Neuronal stem cell (in vitro differentiated cells): Measurements from ENCODE around the gene NPR2.

Experiments
- DNase-seq: peaks from one replicate; pipeline ENCODE4 v3.0.0-alpha.2; 2013; ENCODE audit warnings: low spot score
- H2AFZ ChIP-seq: one replicate; pipeline ENCODE4 v1.6.1; 2013; ENCODE audit warnings: mild to moderate bottlenecking, low read length, inconsistent platforms
- H2AK5ac ChIP-seq: 2 replicates; pipeline ENCODE4 v1.6.1; 2013; ENCODE audit warnings: low read depth, mild to moderate bottlenecking, inconsistent platforms, low read length, moderate library complexity, mixed read lengths
- H2BK120ac ChIP-seq: 2 replicates; pipeline ENCODE4 v1.6.1; 2013; ENCODE audit warnings: low read depth, mild to moderate bottlenecking, inconsistent platforms, low read length, moderate library complexity, mixed read lengths
- H2BK12ac ChIP-seq: one replicate; pipeline ENCODE4 v1.6.1; 2013; ENCODE audit warnings: low read length, inconsistent platforms
- H2BK15ac ChIP-seq: 2 replicates; pipeline ENCODE4 v1.6.1; 2013; ENCODE audit warnings: mild to moderate bottlenecking, low read length, inconsistent platforms, mixed read lengths
- H2BK5ac ChIP-seq: one replicate; pipeline ENCODE4 v1.6.1; 2013; ENCODE audit warnings: inconsistent platforms, mild to moderate bottlenecking, low read length, moderate library complexity
- H3K14ac ChIP-seq: one replicate; pipeline ENCODE4 v1.6.1; 2013; ENCODE audit warnings: low read length, inconsistent platforms
- H3K18ac ChIP-seq: 2 replicates; pipeline ENCODE4 v1.6.1; 2013; ENCODE audit warnings: low read length, inconsistent platforms
- H3K23ac ChIP-seq: 2 replicates; pipeline ENCODE4 v1.6.1; 2013; ENCODE audit warnings: low read depth, mild to moderate bottlenecking, mixed read lengths, low read length, inconsistent platforms; ENCODE audit not compliant: poor library complexity
- H3K27ac ChIP-seq: replicated peaks from 3 replicates; pipeline ENCODE4 v1.5.1; 2013; ENCODE audit warnings: low read length, inconsistent platforms
- H3K27me3 ChIP-seq, 3 experiments: 2 replicates each; pipeline ENCODE4 v1.6.1; 2013; ENCODE audit warnings: low read length in 3 of 3, mild to moderate bottlenecking in 2 of 3, inconsistent platforms in 1 of 3, low read depth in 1 of 3, mixed read lengths in 1 of 3, moderate library complexity in 1 of 3; ENCODE audit not compliant: control insufficient read depth in 3 of 3, insufficient read depth in 3 of 3
- H3K36me3 ChIP-seq, 2 donors: replicated peaks in 1 of 2; 2 replicates each; pipeline ENCODE4 v1.6.1; 2013; ENCODE audit warnings: low read length in 2 of 2; ENCODE audit not compliant: control insufficient read depth in 2 of 2, insufficient read depth in 2 of 2
- H3K4ac ChIP-seq: 2 replicates; pipeline ENCODE4 v1.6.1; 2013; ENCODE audit warnings: inconsistent platforms, mild to moderate bottlenecking, low read length, moderate library complexity
- H3K4me1 ChIP-seq, 2 donors: 1 replicate in 1 of 2; 2 replicates in 1 of 2; pipeline ENCODE4 v1.6.1; 2013; ENCODE audit warnings: low read length in 2 of 2, low read depth in 1 of 2; ENCODE audit not compliant: control insufficient read depth in 2 of 2, insufficient read depth in 1 of 2
- H3K4me2 ChIP-seq: one replicate; pipeline ENCODE4 v1.6.1; 2013; ENCODE audit warnings: mild to moderate bottlenecking, low read length, inconsistent platforms; ENCODE audit not compliant: insufficient read depth, poor library complexity, severe bottlenecking
- H3K4me3 ChIP-seq, 2 donors: 2 replicates each; pipeline ENCODE4 v1.5.1; 2013; ENCODE audit warnings: low read length in 2 of 2, mild to moderate bottlenecking in 2 of 2, inconsistent platforms in 1 of 2, moderate library complexity in 1 of 2
- H3K79me1 ChIP-seq: one replicate; pipeline ENCODE4 v1.6.1; 2013; ENCODE audit warnings: low read depth, mild to moderate bottlenecking, inconsistent platforms, low read length, moderate library complexity
- H3K9ac ChIP-seq: one replicate; pipeline ENCODE4 v1.6.1; 2013; ENCODE audit warnings: mild to moderate bottlenecking, low read depth, low read length, inconsistent platforms; ENCODE audit not compliant: poor library complexity
- H3K9me3 ChIP-seq, 2 donors: replicated peaks in 1 of 2; 2 replicates each; pipeline versions ENCODE3 to v1.6.1; 2013; ENCODE audit warnings: low read length in 2 of 2, mild to moderate bottlenecking in 2 of 2, inconsistent platforms in 1 of 2, low read depth in 1 of 2, mixed read lengths in 1 of 2, moderate library complexity in 1 of 2; ENCODE audit not compliant: control insufficient read depth in 2 of 2, insufficient read depth in 1 of 2
- H4K8ac ChIP-seq: one replicate; pipeline ENCODE4 v1.6.1; 2013; ENCODE audit warnings: low read depth, mild to moderate bottlenecking, inconsistent platforms, low read length, moderate library complexity
- H4K91ac ChIP-seq: one replicate; pipeline ENCODE4 v1.6.1; 2013; ENCODE audit warnings: low read length, low read depth, mild to moderate bottlenecking, inconsistent platforms; ENCODE audit not compliant: poor library complexity
- WGBS, 2 donors: extraction: QIAGEN DNeasy Blood & Tissue Kit; methylation state at CpG; one replicate each; pipeline ENCODE4 v1.1.7; 2013; ENCODE audit warnings: missing lambda C conversion rate in 2 of 2, mixed read lengths in 1 of 2; ENCODE audit not compliant: insufficient read length in 2 of 2, insufficient replicate concordance in 1 of 2; ENCODE audit errors: extremely low coverage in 2 of 2; 5-methylcytosine and 5-hydroxymethylcytosine counted together

The NPR2 gene

DNA sequence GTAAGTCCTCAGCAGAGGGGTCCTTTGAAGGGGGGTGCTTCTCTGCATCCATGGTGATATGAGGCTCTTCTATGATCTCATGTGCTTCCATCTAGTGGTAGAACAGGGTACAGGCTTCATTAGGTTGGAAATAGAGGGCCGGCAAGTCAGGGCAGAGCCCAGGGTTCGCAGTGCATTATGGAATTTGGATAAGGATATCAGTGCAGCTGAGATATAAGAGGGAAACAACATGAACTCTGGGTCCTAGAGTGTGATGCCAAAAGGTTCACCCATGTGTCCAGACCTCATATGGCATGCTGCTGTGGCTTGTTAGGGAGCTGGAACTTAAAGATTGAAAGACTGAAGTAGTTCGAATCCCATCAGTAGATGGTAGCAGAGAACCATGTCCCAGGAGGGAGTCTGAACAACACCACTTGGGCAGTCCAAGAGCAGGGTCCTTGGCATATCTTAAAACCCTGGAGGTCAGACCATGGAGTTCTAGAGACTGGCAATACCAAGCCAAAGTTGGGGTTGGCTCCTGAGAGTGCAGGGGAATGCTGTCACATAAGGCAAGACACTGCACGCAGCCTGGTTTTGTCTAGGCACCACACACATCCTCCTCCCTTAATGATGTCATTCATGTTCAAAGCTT, 34.8 kb downstream of the NPR2 start:
- no CpG with 5 or more reads among the region's 4 CpGs for WGBS, 2 donors
- Histone ChIP-seq H3K9me3 (no peaks in the 10 kb centered on the region), H3K4me3 (no peak overlapping the region), H3K18ac (no peak overlapping the region), H2AK5ac (no peak overlapping the region), H2AFZ (peak overlapping the region; percentile 64), H3K14ac (no peak overlapping the region), H3K79me1 (peaks cover 1% of the 10 kb centered on the region), H2BK120ac (no peak overlapping the region), H2BK5ac (no peak overlapping the region), H3K4me1 (peaks cover 5 to 11% of the 10 kb centered on the region in 2 donors), H2BK12ac (no peak overlapping the region), H4K91ac (no peak overlapping the region), H3K27ac (no peak overlapping the region), H3K4me2 (no peak overlapping the region), H3K36me3 (no peaks in the 10 kb centered on the region), H3K9ac (no peak overlapping the region), H3K23ac (no peak overlapping the region), H3K27me3 (no peaks in the 10 kb centered on the region), H4K8ac (no peak overlapping the region), H3K4ac (no peak overlapping the region), H2BK15ac (no peak overlapping the region)
- DNase-seq: peak; percentile 33

DNA sequence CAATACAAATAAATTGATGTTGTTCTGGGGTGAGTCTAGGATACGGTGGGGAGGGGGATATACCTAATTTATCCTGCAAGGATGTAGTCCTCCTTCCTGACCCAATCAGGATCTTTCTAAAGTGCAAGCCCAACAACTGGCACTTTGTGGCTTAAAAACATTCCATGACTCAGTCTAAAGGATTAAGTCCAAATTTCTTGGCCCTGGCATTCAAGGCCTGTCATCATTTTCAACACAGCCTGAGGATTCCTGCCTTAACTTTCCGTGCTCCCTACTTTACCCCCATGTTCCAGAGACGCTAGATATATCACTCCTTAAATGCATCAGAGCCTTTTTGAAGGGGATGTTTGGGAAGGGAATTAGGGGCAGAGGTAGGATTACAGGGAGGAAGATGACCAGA, 36.1 kb downstream of the NPR2 start:
- Histone ChIP-seq H3K4me2 (no peak overlapping the region), H3K27ac (no peak overlapping the region), H2BK120ac (no peak overlapping the region), H3K18ac (no peak overlapping the region), H3K9me3 (no peaks in the 10 kb centered on the region), H4K91ac (no peak overlapping the region), H3K23ac (no peak overlapping the region), H3K4me3 (no peak overlapping the region), H2BK15ac (no peak overlapping the region), H2BK5ac (no peak overlapping the region), H3K4ac (no peak overlapping the region), H3K14ac (no peak overlapping the region), H2BK12ac (no peak overlapping the region), H2AK5ac (no peak overlapping the region), H3K4me1 (peaks cover 5 to 10% of the 10 kb centered on the region in 2 donors), H3K9ac (no peak overlapping the region), H2AFZ (no peak overlapping the region), H4K8ac (no peak overlapping the region), H3K27me3 (no peaks in the 10 kb centered on the region), H3K79me1 (peaks cover 1% of the 10 kb centered on the region), H3K36me3 (no peaks in the 10 kb centered on the region)
- DNase-seq: no peak
- no CpG with 5 or more reads among the region's 3 CpGs for WGBS, 2 donors

- H2BK5ac ChIP-seq: no peak within 1 kb of the TSS
- H3K79me1 ChIP-seq: peaks cover 1% of the 10 kb centered on the region
- peak within 1 kb of the TSS; percentile 84 for H2AFZ ChIP-seq
- H2BK120ac ChIP-seq: no peak within 1 kb of the TSS
- no peak within 1 kb of the TSS for H3K14ac ChIP-seq
- peak within 1 kb of the TSS; percentile 95 for H3K18ac ChIP-seq
- H4K91ac ChIP-seq: no peak within 1 kb of the TSS
- H3K4me1 ChIP-seq: peaks cover 5 to 10% of the 10 kb centered on the region in 2 donors
- no peak within 1 kb of the TSS for H2BK15ac ChIP-seq
- H3K36me3 ChIP-seq: peaks cover 0 to under 1% of the 10 kb centered on the region in 2 donors
- no peaks in the 10 kb centered on the region for H3K27me3 ChIP-seq
- no peaks in the 10 kb centered on the region for H3K9me3 ChIP-seq
- no peak within 1 kb of the TSS for H2BK12ac ChIP-seq
- H3K4me2 ChIP-seq: peak within 1 kb of the TSS; percentile 91
- no peak within 1 kb of the TSS for H3K23ac ChIP-seq
- H3K4ac ChIP-seq: no peak within 1 kb of the TSS
- peak within 1 kb of the TSS; percentile 83 for H3K9ac ChIP-seq
- peak; percentile 77 for DNase-seq
- WGBS, 2 donors: no CpG with 5 or more reads among the region's 21 CpGs
- no peak within 1 kb of the TSS for H2AK5ac ChIP-seq
- peak within 1 kb of the TSS; percentile 60 to 86 for H3K4me3 ChIP-seq
- H4K8ac ChIP-seq: no peak within 1 kb of the TSS
- H3K27ac ChIP-seq: peak within 1 kb of the TSS; percentile 93
Measured at GRCh38 chr9:35828716-35829083, 37.3 kb downstream of the NPR2 start, which contains the start of gene FAM221B. FAM221B (minus strand) TSS chr9:35828732; CDS start chr9:35826161, 2,571 bp downstream.

- Histone ChIP-seq H3K9ac (peak within 1 kb of the TSS; percentile 83), H4K8ac (peak within 1 kb of the TSS; percentile 33), H3K27me3 (no peaks in the 10 kb centered on the region), H3K79me1 (peaks cover 1% of the 10 kb centered on the region), H3K4me1 (peaks cover 5 to 10% of the 10 kb centered on the region in 2 donors), H2AK5ac (no peak within 1 kb of the TSS), H3K4me2 (peak within 1 kb of the TSS; percentile 91), H3K23ac (peak within 1 kb of the TSS; percentile 18), H4K91ac (no peak within 1 kb of the TSS), H2AFZ (peak within 1 kb of the TSS; percentile 84), H3K27ac (peak within 1 kb of the TSS; percentile 93), H3K4ac (no peak within 1 kb of the TSS), H3K36me3 (peaks cover 1 to 2% of the 10 kb centered on the region in 2 donors), H3K14ac (no peak within 1 kb of the TSS), H2BK15ac (no peak within 1 kb of the TSS), H3K4me3 (peak within 1 kb of the TSS; percentile 60 to 86), H3K18ac (peak within 1 kb of the TSS; percentile 95), H2BK5ac (no peak within 1 kb of the TSS), H3K9me3 (no peaks in the 10 kb centered on the region), H2BK12ac (no peak within 1 kb of the TSS), H2BK120ac (no peak within 1 kb of the TSS)
- DNase-seq: peak; percentile 94
- no CpG with 5 or more reads among the region's 53 CpGs for WGBS, 2 donors
Measured at GRCh38 chr9:35829084-35829763, 37.8 kb downstream of the NPR2 start, which contains the start of gene TMEM8B. TMEM8B (plus strand) TSS chr9:35829228; CDS start chr9:35829448, 220 bp downstream.
